ENCODE data around the gene UCN2. TPM values are rescaled to one million over a fixed set of nuclear protein-coding genes. Genes with fewer than 3 reads are reported as not detected.

UCN2 gene
- total RNA-seq, 1 experiment from 2014 or later, result 0.68 TPM

GRCh38 chr3:48535578-48535977 is 28.0 kb downstream of the UCN2 start:
- Mint-ChIP-seq H3K4me1 (no peaks in the 10 kb centered on the region), H3K4me3 (no peak overlapping the region), H3K9me3 (no peaks in the 10 kb centered on the region), H3K27ac (no peak overlapping the region; a peak in 1 of 7 replicates), H3K27me3 (ENCODE audit: low read depth) (no peaks in the 10 kb centered on the region), H3K36me3 (ENCODE audit: insufficient read depth in 1 of 3, low read depth in 3 of 3) (peaks cover 10 to 78% (median 77%) of the 10 kb centered on the region in 3 experiments; a peak in 6 of 7 replicates)
- H3K56ac ChIP-seq (ENCODE audit: insufficient read length, low read depth, low read length), result no peak overlapping the region
- no CpG with 5 or more reads among the region's 4 CpGs for WGBS (ENCODE audit: extremely low coverage, insufficient read length, low lambda C conversion rate)
- no peak overlapping the region for H4K91ac ChIP-seq (ENCODE audit: insufficient read length, low read depth, low read length)
- H3K4ac ChIP-seq (ENCODE audit: low read depth, low read length), result no peak overlapping the region
- no peaks in the 10 kb centered on the region for H3K4me1 ChIP-seq (ENCODE audit: insufficient read depth, low read length)
- no peak for TF ChIP-seq CTCF (conservative IDR thresholded peaks at IDR 0.05)
- H2BK120ac ChIP-seq (ENCODE audit: low read depth, low read length, poor library complexity, severe bottlenecking), result no peak overlapping the region
- H3K23me2 ChIP-seq (ENCODE audit: insufficient read length, low read depth, low read length, poor library complexity, severe bottlenecking), result no peaks in the 10 kb centered on the region
- H2BK12ac ChIP-seq (ENCODE audit: insufficient read length, low read depth, low read length), result no peak overlapping the region
- H4K5ac ChIP-seq (ENCODE audit: insufficient read length, low read depth, low read length), result no peak overlapping the region
- H3K23ac ChIP-seq (ENCODE audit: insufficient read length, low read depth, low read length), result no peak overlapping the region
- no peaks in the 10 kb centered on the region for H3K27me3 ChIP-seq (ENCODE audit: insufficient read depth, low read length)
- H3K9me3 ChIP-seq (ENCODE audit: control insufficient read depth, low read depth, low read length), result no peaks in the 10 kb centered on the region
- no peaks in the 10 kb centered on the region for H3K79me1 ChIP-seq (ENCODE audit: insufficient read depth, low read depth, low read length, poor library complexity, severe bottlenecking)
- no peak overlapping the region for H3K14ac ChIP-seq (ENCODE audit: insufficient read depth, low read length)
- no peaks in the 10 kb centered on the region for H3K79me2 ChIP-seq (ENCODE audit: insufficient read depth, low read length)
- no peaks in the 10 kb centered on the region for H4K20me1 ChIP-seq (ENCODE audit: control insufficient read depth, insufficient read depth, insufficient read length)
- no peak overlapping the region for H2BK20ac ChIP-seq (ENCODE audit: low read depth, low read length, poor library complexity, severe bottlenecking)
- no peak overlapping the region for H3K4me2 ChIP-seq (ENCODE audit: insufficient read depth, insufficient read length, low read length)
- H3T11ph ChIP-seq (ENCODE audit: low read length), result no peak overlapping the region
- no peak overlapping the region for H2AK5ac ChIP-seq (ENCODE audit: insufficient read length, low read length)
- no peak overlapping the region for H3K18ac ChIP-seq (ENCODE audit: insufficient read length, low read depth, low read length)
- H3K27ac ChIP-seq (ENCODE audit: insufficient read length, low read depth, low read length), result no peak overlapping the region
- H2AFZ ChIP-seq (ENCODE audit: low read length), result no peak overlapping the region
- no peak overlapping the region for H2BK5ac ChIP-seq (ENCODE audit: insufficient read length, low read length)
- no peak overlapping the region for H4K8ac ChIP-seq (replicated peaks; ENCODE audit: insufficient read length, low read depth, low read length)
- H3K9ac ChIP-seq (ENCODE audit: extremely low read depth, insufficient read length, low read length), result no peak overlapping the region
- no peak for DNase-seq
- H2BK15ac ChIP-seq (ENCODE audit: low read depth, low read length), result no peak overlapping the region
